Kidney (tissue), 11 donors: ENCODE results near the gene FAM72A. TPM values are rescaled to one million over a fixed set of nuclear protein-coding genes. Genes with fewer than 3 reads are reported as not detected.
"Not testable (repeated sequence)": the region's sequence is repeated elsewhere in the genome, so short reads cannot be mapped to it uniquely, and the experiment has no call there.

Source experiments
- DNase-seq, 5 donors: peaks; one replicate each; pipeline ENCODE4 v3.0.0-alpha.2; 2013 to 2020
- FAIRE-seq: peaks from 2 replicates; lab custom pipeline; 2012; peaks lifted over from hg19 to GRCh38; lab: Jason Lieb, UNC
- H3K27ac ChIP-seq, 2 donors: one replicate each; pipeline ENCODE4 v1.7.0; 2013; ENCODE audit warnings: low read depth in 2 of 2, low read length in 2 of 2, inconsistent platforms in 1 of 2
- H3K27me3 ChIP-seq: one replicate; pipeline ENCODE4 v1.7.1; 2013; ENCODE audit warnings: low read length, inconsistent platforms; ENCODE audit not compliant: control insufficient read depth, insufficient read depth
- H3K36me3 ChIP-seq, 3 donors: one replicate each; pipeline versions ENCODE4 v1.7.0 to v1.7.1; 2013; ENCODE audit warnings: low read length in 3 of 3, control low read depth in 1 of 3, inconsistent platforms in 1 of 3; ENCODE audit not compliant: insufficient read depth in 3 of 3, control insufficient read depth in 2 of 3
- H3K4me1 ChIP-seq, 3 donors: one replicate each; pipeline versions ENCODE4 v1.7.0 to v1.7.1; 2013; ENCODE audit warnings: low read length in 3 of 3, inconsistent platforms in 1 of 3, low read depth in 1 of 3; ENCODE audit not compliant: control insufficient read depth in 2 of 3, insufficient read depth in 2 of 3
- H3K4me3 ChIP-seq, 3 donors: one replicate each; pipeline versions ENCODE4 v1.7.0 to v1.8.1; 2013; ENCODE audit warnings: low read length in 3 of 3, control low read depth in 1 of 3, inconsistent platforms in 1 of 3
- H3K9ac ChIP-seq, 3 donors: one replicate each; pipeline versions ENCODE4 v1.7.0 to v1.7.1; 2013; ENCODE audit warnings: low read length in 3 of 3, control low read depth in 1 of 3, inconsistent platforms in 1 of 3
- H3K9me3 ChIP-seq, 3 donors: one replicate each; pipeline versions ENCODE4 v1.7.0 to v1.7.1; 2013; ENCODE audit warnings: low read length in 3 of 3, control low read depth in 1 of 3, inconsistent platforms in 1 of 3; ENCODE audit not compliant: control insufficient read depth in 2 of 3, insufficient read depth in 1 of 3
- intact Hi-C: fragments of 100-400 bp; cut with DNase I; formaldehyde crosslinking; loops from one replicate; pipeline ENCODE4 v1.11.1; 2022
- polyA plus RNA-seq: library from polyadenylated mRNA; stranded (reverse); fragments of 350-450 nt; fragmentation: Illumina TruSeq; extraction: RNeasy Lipid Tissue Mini Kit (QIAGEN cat#74804); gene quantifications from one replicate; pipeline ENCODE4 v1.2.3, GENCODE V29; 2014; ENCODE audit warnings: low read depth, low replicate concordance; ENCODE audit not compliant: insufficient read depth
- total RNA-seq: library from RNA; stranded (reverse); fragmentation: NEBNext Ultra II Directional; extraction: Animal tissue kit (Norgen Biotek cat#: 25700); gene quantifications from one replicate; pipeline ENCODE4 v1.2.1, GENCODE V29; 2021
- donor health status: control.
- donor health status: control.
- donor health status: DM: yes; HTN: yes; CAD: no.
- donor health status: Normal renal cell carcinoma (clear cell type).

FAM72A gene
- total and polyA plus RNA-seq, 2 donors from 2014 or later: 1.8 to 3.4 TPM

- intact Hi-C loops, H3K9ac ChIP-seq, H3K9me3 ChIP-seq, H3K27ac ChIP-seq, H3K4me3 ChIP-seq, DNase-seq, FAIRE-seq, H3K27me3 ChIP-seq, H3K4me1 ChIP-seq, H3K36me3 ChIP-seq: not testable (repeated sequence)
Measured at GRCh38 chr1:206234189-206234916, 31.7 kb upstream of the FAM72A start.

- DNase-seq, H3K4me1 ChIP-seq, H3K27me3 ChIP-seq, H3K9me3 ChIP-seq, H3K9ac ChIP-seq, H3K27ac ChIP-seq, H3K4me3 ChIP-seq, FAIRE-seq, H3K36me3 ChIP-seq, intact Hi-C loops: not testable (repeated sequence)
Measured at GRCh38 chr1:206232970-206233645, 30.5 kb upstream of the FAM72A start.

GRCh38 chr1:206231989-206232388 is 29.4 kb upstream of the FAM72A start:
- H3K4me1 ChIP-seq, H3K36me3 ChIP-seq, H3K4me3 ChIP-seq, H3K27ac ChIP-seq, DNase-seq, intact Hi-C loops, H3K9me3 ChIP-seq, FAIRE-seq, H3K27me3 ChIP-seq, H3K9ac ChIP-seq: not testable (repeated sequence)

- intact Hi-C loops, H3K4me3 ChIP-seq, H3K27ac ChIP-seq, FAIRE-seq, DNase-seq, H3K9ac ChIP-seq, H3K27me3 ChIP-seq, H3K36me3 ChIP-seq, H3K4me1 ChIP-seq, H3K9me3 ChIP-seq: not testable (repeated sequence)
Measured at GRCh38 chr1:206229286-206229685, 26.6 kb upstream of the FAM72A start.

GRCh38 chr1:206226886-206227285 is 24.2 kb upstream of the FAM72A start:
- H3K27ac ChIP-seq, H3K9ac ChIP-seq, H3K27me3 ChIP-seq, H3K4me1 ChIP-seq, H3K36me3 ChIP-seq, H3K4me3 ChIP-seq, intact Hi-C loops, FAIRE-seq, DNase-seq, H3K9me3 ChIP-seq: not testable (repeated sequence)

GRCh38 chr1:206225386-206225785 is 22.7 kb upstream of the FAM72A start:
- H3K4me3 ChIP-seq, H3K27me3 ChIP-seq, H3K36me3 ChIP-seq, FAIRE-seq, H3K4me1 ChIP-seq, intact Hi-C loops, DNase-seq, H3K9me3 ChIP-seq, H3K27ac ChIP-seq, H3K9ac ChIP-seq: not testable (repeated sequence)

GRCh38 chr1:206224190-206224776 is 21.6 kb upstream of the FAM72A start:
- H3K9me3 ChIP-seq, H3K9ac ChIP-seq, H3K4me3 ChIP-seq, intact Hi-C loops, H3K4me1 ChIP-seq, H3K27ac ChIP-seq, H3K36me3 ChIP-seq, H3K27me3 ChIP-seq, DNase-seq, FAIRE-seq: not testable (repeated sequence)

- intact Hi-C loops, H3K4me3 ChIP-seq, H3K9ac ChIP-seq, H3K27ac ChIP-seq, H3K27me3 ChIP-seq, DNase-seq, H3K9me3 ChIP-seq, H3K36me3 ChIP-seq, FAIRE-seq, H3K4me1 ChIP-seq: not testable (repeated sequence)
Measured at GRCh38 chr1:206221585-206221984, 18.9 kb upstream of the FAM72A start.
